Testis (tissue), 3 donors: ENCODE measurements around the gene NKRF. TPM values are rescaled to one million over a fixed set of nuclear protein-coding genes. Genes with fewer than 3 reads are reported as not detected.

Experiments
- DNase-seq: peaks from one replicate; pipeline ENCODE4 v3.0.0-alpha.2; 2019
- H3K27ac ChIP-seq, 2 donors: fragments of 200-600 bp; sonication (generic); one replicate each; pipeline ENCODE4 v1.5.1; 2019
- H3K27me3 ChIP-seq: fragments of 200-600 bp; sonication (generic); one replicate; pipeline ENCODE4 v1.5.1; 2019
- H3K36me3 ChIP-seq: fragments of 200-600 bp; sonication (generic); one replicate; pipeline ENCODE4 v1.5.1; 2017; ENCODE audit warnings: low read depth; ENCODE audit errors: missing control alignments
- H3K4me1 ChIP-seq: fragments of 200-600 bp; sonication (generic); one replicate; pipeline ENCODE4 v1.5.1; 2019
- H3K4me3 ChIP-seq, 2 donors: fragments of 200-600 bp; sonication (generic); one replicate each; pipeline ENCODE4 v1.5.1; 2017 to 2019
- H3K9me3 ChIP-seq: fragments of 200-600 bp; sonication (generic); one replicate; pipeline ENCODE4 v1.5.1; 2017
- POLR2A ChIP-seq: fragments of 450-650 bp; IDR thresholded peaks from one replicate; pipeline ENCODE4 v1.6.1; 2017; ENCODE audit warnings: antibody characterized with exemption, mild to moderate bottlenecking, moderate library complexity
- WGBS, 2 donors: methylation state at CpG; one replicate each; pipeline ENCODE4 v1.1.5; 2018; 5-methylcytosine and 5-hydroxymethylcytosine counted together
- intact Hi-C: fragments of 100-400 bp; cut with DNase I; formaldehyde crosslinking; loops from one replicate; pipeline ENCODE4 v1.15.1; 2023; ENCODE audit warnings: low total_unique reads
- polyA plus RNA-seq: library from polyadenylated mRNA; stranded (reverse); fragments of 350-450 nt; fragmentation: Illumina TruSeq; extraction: RNeasy Lipid Tissue Mini Kit (QIAGEN cat#74804); gene quantifications from one replicate; pipeline ENCODE4 v1.2.3, GENCODE V29; 2014; ENCODE audit warnings: low read depth, low replicate concordance; ENCODE audit not compliant: insufficient read depth
- total RNA-seq, 2 donors: library from RNA; depleted of rRNA; stranded (reverse); fragments of >200 nt; gene quantifications; one replicate each; pipeline ENCODE4 v1.2.3, GENCODE V29; 2016
- TF ChIP-seq, protein P1 (sequence below), 3 experiments: fragments of 450-650 bp in 2 of 3; fragments of 200-600 bp in 1 of 3; sonication (generic) in 1 of 3; IDR thresholded peaks; one replicate each; pipeline ENCODE4 v1.5.1; 2016 to 2019; ENCODE audit warnings: antibody characterized with exemption in 3 of 3, mild to moderate bottlenecking in 2 of 3, moderate library complexity in 1 of 3

The NKRF gene
- total and polyA plus RNA-seq, 3 donors from 2014 or later = 4.1 to 6.4 (median 4.7) TPM

DNA sequence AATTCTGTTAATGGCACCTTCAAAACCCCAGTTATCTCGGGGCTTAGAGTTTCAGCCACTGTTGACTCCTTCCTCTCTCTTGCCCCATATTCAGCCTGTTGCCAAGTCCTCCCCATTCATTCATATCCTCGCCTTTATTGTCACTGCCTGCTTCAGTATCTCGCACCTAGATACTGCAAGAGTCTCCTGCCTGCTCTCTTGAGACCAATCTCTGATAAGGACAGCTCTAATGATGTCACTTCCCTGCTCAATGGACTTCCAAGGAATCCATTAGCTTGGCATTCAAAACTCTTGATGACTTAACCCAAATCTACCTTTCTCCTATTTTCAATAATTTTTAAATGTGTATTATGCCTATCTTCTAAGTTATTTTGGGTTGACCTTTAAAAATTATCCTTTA lies 33.0 kb downstream of the NKRF start:
- intact Hi-C loops = no loop called here
- Histone ChIP-seq H3K9me3 (no peaks in the 10 kb centered on the region), H3K4me1 (peaks cover 4% of the 10 kb centered on the region), H3K27me3 (no peaks in the 10 kb centered on the region), H3K4me3 (peak overlapping the region in 1 of 2 donors; percentile 84), H3K27ac (peak overlapping the region in 1 of 2 donors; percentile 96), H3K36me3 (no peaks in the 10 kb centered on the region)
- WGBS, 2 donors = 31 to 44% methylated on average over 3 of the region's 3 CpGs
- DNase-seq = no peak
- TF ChIP-seq, protein P1, sequence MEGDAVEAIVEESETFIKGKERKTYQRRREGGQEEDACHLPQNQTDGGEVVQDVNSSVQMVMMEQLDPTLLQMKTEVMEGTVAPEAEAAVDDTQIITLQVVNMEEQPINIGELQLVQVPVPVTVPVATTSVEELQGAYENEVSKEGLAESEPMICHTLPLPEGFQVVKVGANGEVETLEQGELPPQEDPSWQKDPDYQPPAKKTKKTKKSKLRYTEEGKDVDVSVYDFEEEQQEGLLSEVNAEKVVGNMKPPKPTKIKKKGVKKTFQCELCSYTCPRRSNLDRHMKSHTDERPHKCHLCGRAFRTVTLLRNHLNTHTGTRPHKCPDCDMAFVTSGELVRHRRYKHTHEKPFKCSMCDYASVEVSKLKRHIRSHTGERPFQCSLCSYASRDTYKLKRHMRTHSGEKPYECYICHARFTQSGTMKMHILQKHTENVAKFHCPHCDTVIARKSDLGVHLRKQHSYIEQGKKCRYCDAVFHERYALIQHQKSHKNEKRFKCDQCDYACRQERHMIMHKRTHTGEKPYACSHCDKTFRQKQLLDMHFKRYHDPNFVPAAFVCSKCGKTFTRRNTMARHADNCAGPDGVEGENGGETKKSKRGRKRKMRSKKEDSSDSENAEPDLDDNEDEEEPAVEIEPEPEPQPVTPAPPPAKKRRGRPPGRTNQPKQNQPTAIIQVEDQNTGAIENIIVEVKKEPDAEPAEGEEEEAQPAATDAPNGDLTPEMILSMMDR (IDR thresholded peaks at IDR 0.05) = no peak
- no peak for TF ChIP-seq POLR2A

DNA sequence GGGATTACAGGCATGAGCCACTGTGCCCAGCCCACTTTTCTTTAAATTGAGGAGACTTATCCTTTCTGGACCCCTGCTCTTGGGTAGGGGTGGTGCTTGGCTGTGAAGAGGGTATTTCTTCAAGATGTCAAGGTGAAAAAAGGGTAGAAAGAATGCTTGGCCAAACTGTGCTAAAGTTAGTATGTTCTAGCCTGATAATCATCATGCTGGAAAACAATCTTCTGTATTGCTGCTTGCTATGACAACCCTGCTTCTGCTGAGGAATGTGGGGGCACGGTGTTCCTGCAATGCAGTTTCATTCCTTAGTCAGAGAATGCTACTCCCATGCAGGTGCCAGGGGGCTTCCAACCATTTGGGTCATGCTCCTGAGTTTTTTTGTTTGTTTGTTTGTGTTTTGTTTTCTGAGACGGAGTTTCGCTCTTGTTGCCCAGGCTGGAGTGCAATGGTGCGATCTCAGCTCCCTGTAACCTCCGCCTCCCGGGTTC lies 35.8 kb downstream of the NKRF start:
- Histone ChIP-seq H3K4me1 (peaks cover 4% of the 10 kb centered on the region), H3K36me3 (no peaks in the 10 kb centered on the region), H3K27me3 (no peaks in the 10 kb centered on the region), H3K4me3 (no peak overlapping the region), H3K9me3 (no peaks in the 10 kb centered on the region), H3K27ac (no peak overlapping the region)
- WGBS, 2 donors = 67 to 85% methylated on average over 2 to 6 of the region's 6 CpGs
- intact Hi-C loops = no loop called here
- no peak for TF ChIP-seq POLR2A
- TF ChIP-seq, protein P1 (IDR thresholded peaks at IDR 0.05) = no peak
- DNase-seq = no peak

DNA sequence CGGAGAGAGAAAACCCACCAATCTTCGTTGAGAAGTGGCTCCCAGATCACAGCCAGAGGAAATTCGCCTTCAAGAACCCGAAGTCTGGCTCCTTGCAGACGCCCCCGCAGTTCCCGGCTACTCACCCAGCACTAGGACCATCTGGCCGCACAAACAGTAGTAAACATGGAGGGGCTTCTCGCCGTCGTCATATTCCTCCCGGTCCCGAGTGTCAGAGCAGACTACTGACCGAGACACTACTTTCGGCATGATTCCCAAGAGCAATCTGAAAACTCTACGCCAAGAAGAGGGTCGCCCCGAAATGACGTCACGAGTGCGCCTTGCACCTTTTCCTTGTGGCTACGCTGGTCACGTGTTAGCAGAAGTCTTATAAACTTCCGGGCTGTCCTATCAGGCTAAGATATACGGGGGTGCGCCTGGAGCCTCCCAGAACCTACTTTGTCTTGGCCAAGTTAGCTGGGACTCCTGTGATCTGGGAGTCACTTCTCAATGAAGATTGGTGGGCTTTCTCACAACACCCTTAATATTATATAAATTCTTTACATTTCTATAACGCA lies 41.0 kb downstream of the NKRF start, which contains the start of gene STEEP1:
STEEP1 (minus strand) TSS at position 303 of the 557 bp plus-strand sequence; CDS start at position 249, 54 bp downstream.
- intact Hi-C loops = no loop called here
- peak within 1 kb of the TSS; percentile 59 to 66 for H3K4me3 ChIP-seq
- no peaks in the 10 kb centered on the region for H3K27me3 ChIP-seq
- H3K4me1 ChIP-seq = no peaks in the 10 kb centered on the region
- no peaks in the 10 kb centered on the region for H3K36me3 ChIP-seq
- TF ChIP-seq, protein P1 (IDR thresholded peaks at IDR 0.05) = no peak
- TF ChIP-seq POLR2A = no peak
- 1 to 2% methylated on average over 8 to 18 of the region's 27 CpGs for WGBS, 2 donors
- DNase-seq = peak; percentile 95
- no peaks in the 10 kb centered on the region for H3K9me3 ChIP-seq
- H3K27ac ChIP-seq = peak within 1 kb of the TSS; percentile 15 to 56

DNA sequence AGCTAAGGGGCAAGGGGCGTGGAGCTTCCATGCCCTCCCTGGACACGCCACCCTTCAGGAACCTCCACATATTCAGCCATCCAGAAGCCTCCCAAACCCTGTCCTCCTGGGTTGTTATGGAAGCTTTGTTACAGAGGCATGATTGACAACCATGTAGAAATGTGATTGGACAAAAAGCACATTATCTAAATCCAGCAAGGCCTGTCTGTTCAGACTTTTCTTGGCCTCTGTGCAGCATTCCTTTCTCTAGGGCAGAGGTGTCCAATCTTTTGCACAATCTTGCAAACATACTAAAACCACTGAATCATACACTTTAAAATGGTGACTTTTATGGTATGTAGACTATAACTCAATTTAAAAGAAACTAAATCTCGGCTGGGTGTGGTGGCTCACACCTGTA lies 53.7 kb downstream of the NKRF start:
- H3K4me1 ChIP-seq = no peaks in the 10 kb centered on the region
- no peak overlapping the region for H3K27ac ChIP-seq
- intact Hi-C loops = no loop called here
- no peaks in the 10 kb centered on the region for H3K27me3 ChIP-seq
- TF ChIP-seq, protein P1 (IDR thresholded peaks at IDR 0.05) = no peak
- TF ChIP-seq POLR2A = no peak
- no peak overlapping the region for H3K4me3 ChIP-seq
- no peaks in the 10 kb centered on the region for H3K9me3 ChIP-seq
- no peaks in the 10 kb centered on the region for H3K36me3 ChIP-seq
- WGBS, 2 donors = 93 to 94% methylated on average over 3 of the region's 3 CpGs
- no peak for DNase-seq
